HG03175 (cell line): ENCODE data around the gene CYB5R4.
"Not testable (repeated sequence)": the region's sequence is repeated elsewhere in the genome, so short reads cannot be mapped to it uniquely, and the experiment has no call there.

Experiments used
- ATAC-seq: cut with Tn5 transposase; IDR thresholded peaks from one replicate; pipeline ENCODE4 v1.9.1; 2021; ENCODE audit warnings: mild to moderate bottlenecking, moderate library complexity; ENCODE audit not compliant: unreplicated experiment

Gene CYB5R4

DNA sequence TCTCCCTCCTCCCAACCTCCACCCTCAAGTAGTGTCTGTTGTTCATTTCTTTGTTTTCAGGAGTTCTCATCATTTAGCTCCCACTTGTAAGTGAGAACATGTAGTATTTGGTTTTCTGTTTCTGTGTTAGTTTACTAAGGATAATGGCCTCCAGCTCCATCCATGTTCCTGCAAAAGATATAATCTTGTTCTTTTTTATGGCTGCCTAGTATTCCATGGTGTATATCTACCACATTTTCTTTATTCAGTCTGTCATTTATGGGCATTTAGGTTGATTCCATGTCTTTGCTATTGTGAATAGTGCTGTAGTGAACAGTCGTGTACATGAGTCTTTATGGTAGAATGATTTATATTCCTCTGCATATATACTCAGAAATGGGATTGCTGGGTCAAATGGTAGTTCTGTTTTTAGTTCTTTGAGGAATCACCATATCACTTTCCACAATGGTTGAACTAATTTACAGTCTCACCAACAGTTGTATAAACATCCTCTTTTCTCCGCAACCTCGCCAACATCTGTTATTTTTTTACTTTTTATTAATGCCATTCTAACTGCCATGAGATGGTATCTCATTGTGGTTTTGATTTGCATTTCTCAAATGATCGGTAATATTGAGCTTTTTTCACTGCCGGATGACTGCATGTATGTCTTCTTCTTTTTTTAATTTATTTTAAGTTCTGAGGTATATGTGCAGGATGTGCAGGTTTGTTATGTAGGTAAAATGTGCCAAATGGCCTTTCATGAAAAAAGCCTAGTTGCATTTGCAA lies 48.3 kb downstream of the CYB5R4 start:
- not testable (repeated sequence) for ATAC-seq

DNA sequence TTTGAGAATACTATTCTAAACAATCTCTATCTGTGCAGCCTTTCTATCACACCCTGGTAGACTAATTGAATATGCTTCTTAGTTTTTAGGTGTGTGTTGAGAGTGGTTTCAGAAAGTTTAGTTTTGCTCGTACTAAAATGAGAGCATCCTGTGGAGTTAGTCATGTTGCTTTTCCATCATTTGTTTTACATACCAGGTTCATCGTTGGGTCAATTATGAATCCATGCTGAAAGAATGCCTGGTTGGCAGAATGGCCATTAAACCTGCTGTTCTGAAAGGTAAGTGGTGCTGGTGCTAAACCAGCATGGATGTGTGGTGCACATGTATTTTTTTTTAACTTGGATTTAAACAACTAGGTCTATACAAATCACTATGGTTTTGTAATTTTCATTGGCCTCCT lies 49.3 kb downstream of the CYB5R4 start:
- no peak for ATAC-seq

DNA sequence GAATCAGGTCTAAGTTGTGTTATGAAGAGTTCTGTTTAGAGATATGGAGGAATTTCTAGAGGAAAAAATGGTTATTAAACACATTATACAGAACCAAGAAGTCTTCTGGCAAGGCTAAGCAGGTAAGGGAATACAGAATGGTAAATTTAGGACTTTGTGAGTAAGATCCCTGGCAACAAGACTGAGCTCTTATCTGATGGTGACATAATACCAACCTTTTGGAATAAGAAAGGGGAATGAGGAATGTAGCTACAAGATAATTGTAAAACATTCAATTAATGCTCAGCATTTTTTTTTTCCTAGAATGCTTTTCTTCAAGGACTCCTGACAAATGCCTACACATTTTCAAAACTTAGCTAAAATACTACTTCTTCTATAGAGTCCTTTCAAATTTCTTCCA lies 51.8 kb downstream of the CYB5R4 start:
- no peak for ATAC-seq

- ATAC-seq, result no peak
Observed at GRCh38 chr6:83914953-83915352, 55.5 kb downstream of the CYB5R4 start.

GRCh38 chr6:83917001-83917400 lies 57.5 kb downstream of the CYB5R4 start:
- ATAC-seq, result no peak

- ATAC-seq, result no peak
Observed at GRCh38 chr6:83920017-83920416, 60.5 kb downstream of the CYB5R4 start.

GRCh38 chr6:83921315-83921714 lies 61.8 kb downstream of the CYB5R4 start:
- ATAC-seq, result no peak

DNA sequence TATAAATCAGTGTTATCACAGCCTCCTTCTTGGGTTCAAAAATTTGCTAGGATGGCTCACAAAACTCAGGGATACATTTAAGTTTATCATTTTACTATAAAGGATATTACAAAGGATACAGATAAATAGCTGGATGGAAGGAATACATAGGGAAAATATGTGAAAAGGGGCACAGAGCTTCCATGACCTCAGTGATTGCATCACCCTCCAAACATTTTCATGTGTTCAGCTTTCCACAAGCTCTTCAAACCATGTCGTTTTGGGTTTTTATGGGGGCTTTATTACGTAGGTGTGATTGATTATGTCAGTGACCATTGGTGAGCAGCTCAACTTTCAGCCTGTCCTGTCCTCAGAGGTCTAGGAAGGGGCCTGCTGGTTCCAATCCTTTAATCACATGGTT lies 68.0 kb downstream of the CYB5R4 start:
- no peak for ATAC-seq

- ATAC-seq, result no peak
Observed at GRCh38 chr6:83928286-83928685, 68.8 kb downstream of the CYB5R4 start.

- not testable (repeated sequence) for ATAC-seq
Observed at GRCh38 chr6:83946201-83946833, 86.8 kb downstream of the CYB5R4 start.

DNA sequence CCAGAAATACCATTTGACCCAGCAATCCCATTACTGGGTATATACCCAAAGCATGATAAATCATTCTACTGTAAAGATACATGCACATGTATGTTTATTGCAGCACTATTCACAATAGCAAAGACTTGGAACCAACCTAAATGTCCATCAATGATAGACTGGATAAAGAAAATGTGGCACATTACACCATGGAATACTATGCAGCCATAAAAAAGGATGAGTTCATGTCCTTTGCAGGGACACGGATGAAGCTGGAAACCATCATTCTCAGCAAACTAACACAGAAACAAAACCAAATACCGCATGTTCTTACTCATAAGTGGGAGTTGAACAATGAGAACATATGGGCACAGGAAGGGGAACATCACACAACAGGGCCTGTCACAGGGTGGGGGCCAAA lies 88.5 kb downstream of the CYB5R4 start:
- ATAC-seq, result not testable (repeated sequence)

- ATAC-seq, result no peak
Observed at GRCh38 chr6:83948851-83949250, 89.4 kb downstream of the CYB5R4 start.

DNA sequence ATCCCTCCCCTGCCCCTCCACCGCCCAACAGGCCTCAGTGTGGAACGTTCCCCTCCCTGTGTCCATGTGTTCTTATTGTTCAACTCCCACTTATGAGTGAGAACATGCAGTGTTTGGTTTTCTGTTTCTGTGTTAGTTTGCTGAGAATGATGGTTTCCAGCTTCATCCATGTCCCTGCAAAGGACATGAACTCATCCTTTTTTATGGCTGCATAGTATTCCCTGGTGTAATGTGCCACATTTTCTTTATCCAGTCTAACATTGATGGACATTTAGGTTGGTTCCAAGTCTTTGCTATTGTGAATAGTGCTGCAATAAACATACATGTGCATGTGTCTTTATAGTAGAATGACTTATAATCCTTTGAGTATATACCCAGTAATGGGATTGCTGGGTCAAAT lies 91.9 kb downstream of the CYB5R4 start:
- ATAC-seq, result not testable (repeated sequence)

DNA sequence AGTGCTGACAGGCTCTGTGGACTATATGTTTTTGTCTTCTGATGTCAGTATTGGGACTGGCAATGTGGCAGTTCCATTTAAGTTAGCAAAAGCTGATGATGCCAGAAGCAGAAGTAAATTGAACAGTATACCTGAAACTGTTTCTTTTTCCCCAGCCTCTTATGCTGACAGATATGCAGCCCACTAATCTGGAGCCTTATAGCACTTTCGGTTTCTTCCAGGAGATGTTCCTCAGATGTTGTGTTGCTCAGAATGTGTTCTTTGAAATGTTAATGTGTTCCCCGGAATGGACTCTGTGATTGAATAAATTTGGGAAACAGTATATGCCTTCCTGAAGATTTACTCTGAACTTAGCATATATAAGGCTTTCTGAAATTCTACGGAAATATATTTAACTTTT lies 93.3 kb downstream of the CYB5R4 start:
- ATAC-seq, result no peak

- ATAC-seq, result no peak
Observed at GRCh38 chr6:83954371-83954770, 94.9 kb downstream of the CYB5R4 start.

DNA sequence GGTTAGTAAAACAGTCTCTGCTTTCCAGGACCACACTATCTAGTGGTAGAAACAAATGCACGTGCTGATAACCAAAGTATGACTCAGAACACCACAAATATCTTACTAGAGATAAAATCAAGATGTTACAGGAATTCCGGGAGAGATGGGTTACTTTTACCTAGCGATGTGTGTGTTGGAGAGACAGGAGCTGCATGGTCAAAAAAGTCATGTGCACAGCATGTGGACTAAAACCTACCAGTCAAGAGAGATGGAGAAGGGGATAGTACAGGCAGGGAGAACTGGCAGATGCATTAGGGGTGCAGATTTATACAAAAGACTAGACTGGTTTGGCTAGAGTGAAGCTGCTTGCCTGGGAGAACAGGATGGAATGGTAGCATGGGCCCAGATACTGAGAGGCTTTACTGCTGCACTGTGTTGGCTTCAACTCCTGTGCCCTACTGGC lies 98.8 kb downstream of the CYB5R4 start:
- ATAC-seq, result no peak

DNA sequence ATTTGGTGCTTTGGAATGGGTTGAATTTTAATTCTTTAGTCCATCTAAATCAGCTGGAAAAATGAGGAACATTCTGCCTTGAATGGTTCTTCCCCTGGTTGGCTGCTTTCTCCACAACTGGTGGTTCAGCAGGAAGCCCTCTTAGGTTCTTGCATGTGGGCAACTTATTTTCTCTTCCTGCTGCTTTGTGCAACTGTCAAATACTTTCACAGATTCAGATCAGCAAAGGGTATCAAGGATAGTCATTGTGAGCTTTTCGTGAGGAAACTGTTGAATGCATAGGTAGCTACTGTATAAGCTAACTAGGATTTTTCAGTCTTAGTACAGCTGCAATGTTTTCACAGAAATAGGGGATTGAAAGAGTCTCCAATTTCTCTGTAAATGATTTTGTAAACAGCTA lies 101.2 kb downstream of the CYB5R4 start:
- no peak for ATAC-seq

GRCh38 chr6:83962582-83962981 lies 103.1 kb downstream of the CYB5R4 start:
- peak; percentile 69 for ATAC-seq

DNA sequence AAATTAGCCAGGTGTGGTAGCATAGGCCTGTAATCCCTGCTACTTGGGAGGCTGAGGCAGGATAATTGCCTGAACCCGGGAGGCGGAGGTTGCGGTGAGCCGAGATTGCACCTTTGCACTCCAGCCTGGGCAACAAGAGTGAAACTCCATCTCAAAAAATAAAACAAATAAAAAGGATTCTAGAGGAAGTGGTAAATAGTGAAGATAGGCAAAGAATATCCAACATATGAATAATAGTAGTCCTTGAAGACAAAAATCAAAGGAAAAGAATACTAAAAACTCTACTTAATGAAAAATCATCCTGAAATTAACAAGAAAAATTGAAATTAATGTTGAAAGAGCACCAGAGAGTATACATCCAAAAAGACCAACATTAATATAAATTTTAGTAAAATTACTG lies 107.0 kb downstream of the CYB5R4 start:
- ATAC-seq, result no peak

DNA sequence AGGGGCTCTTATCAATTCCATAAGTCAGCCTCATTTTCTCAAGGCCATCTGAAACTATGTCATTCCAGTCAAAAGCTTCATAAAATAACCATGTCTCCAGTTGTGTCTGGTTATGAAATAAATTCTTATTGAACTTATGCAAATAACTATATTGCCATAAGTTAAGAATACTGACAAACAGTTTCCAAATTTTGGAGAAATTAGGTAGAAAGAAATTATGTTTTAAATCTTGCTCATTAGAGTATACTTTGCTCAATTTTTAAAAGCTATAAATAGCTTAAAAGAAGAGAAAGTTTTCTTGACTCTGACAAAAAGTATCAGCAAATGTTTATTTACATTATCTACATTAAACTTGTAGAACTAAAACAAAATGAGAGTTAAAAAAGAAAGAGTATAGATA lies 111.1 kb downstream of the CYB5R4 start:
- no peak for ATAC-seq

DNA sequence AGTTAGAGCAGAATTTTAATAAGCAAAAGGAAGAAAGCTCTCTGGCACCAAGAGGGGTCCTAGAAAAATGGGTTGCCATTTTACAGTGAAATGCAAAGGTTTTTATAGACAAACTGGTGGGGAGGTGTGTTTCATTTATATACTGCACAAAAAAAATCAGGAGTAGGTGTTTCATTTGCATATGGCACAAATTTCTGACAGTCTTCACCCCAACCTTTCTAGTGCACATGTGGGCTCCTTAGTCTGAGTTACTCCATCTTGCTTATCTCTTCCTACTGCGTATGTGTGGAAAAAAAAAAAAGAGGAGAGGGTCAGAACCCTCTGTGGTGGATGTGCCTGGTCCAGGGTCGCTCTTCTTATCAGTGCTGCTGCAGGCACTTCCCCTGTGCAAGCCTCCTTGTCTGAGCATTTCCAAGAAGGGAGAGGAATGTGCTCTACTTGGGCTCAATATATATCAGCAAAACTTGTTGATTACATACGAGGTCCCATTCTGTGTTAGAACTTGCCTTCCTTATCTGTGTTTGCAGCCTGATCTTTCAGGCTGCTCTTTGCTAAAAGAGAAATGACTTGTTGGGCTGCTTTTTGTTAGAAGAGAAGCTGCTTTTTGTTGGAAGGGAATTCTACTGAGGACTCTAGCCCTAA lies 115.0 kb downstream of the CYB5R4 start:
- ATAC-seq, result no peak
